ENCODE measurements around the gene AP3M1.
"Not testable (repeated sequence)": the region's sequence is repeated elsewhere in the genome, so short reads cannot be mapped to it uniquely, and the experiment has no call there.

Gene AP3M1

GRCh38 chr10:74160013-74160412, 9.4 kb upstream of the AP3M1 start:
- no peak for DNase-seq

GRCh38 chr10:74156919-74157289, 6.3 kb upstream of the AP3M1 start:
- DNase-seq, result no peak

GRCh38 chr10:74153676-74154075, 3.0 kb upstream of the AP3M1 start:
- DNase-seq, result no peak

GRCh38 chr10:74153123-74153522, 2.5 kb upstream of the AP3M1 start:
- DNase-seq, result no peak

- DNase-seq, result no peak
Observed at GRCh38 chr10:74151879-74152722, 1.5 kb upstream of the AP3M1 start.

- peak; percentile 100 for DNase-seq
Observed at GRCh38 chr10:74150990-74151878, 606 bp upstream of the AP3M1 start, which contains the start of gene ADK. ADK (plus strand) TSS chr10:74151221; CDS start chr10:74151279, 58 bp downstream.

GRCh38 chr10:74146980-74147379, 3.6 kb downstream of the AP3M1 start:
- DNase-seq, result not testable (repeated sequence)

- no peak for DNase-seq
Observed at GRCh38 chr10:74145133-74145532, 5.5 kb downstream of the AP3M1 start.

- DNase-seq, result no peak
Observed at GRCh38 chr10:74140553-74140952, 10.1 kb downstream of the AP3M1 start.

- DNase-seq, result no peak
Observed at GRCh38 chr10:74139981-74140380, 10.6 kb downstream of the AP3M1 start.

GRCh38 chr10:74138596-74138995, 12.0 kb downstream of the AP3M1 start:
- DNase-seq, result not testable (repeated sequence)

- no peak for DNase-seq
Observed at GRCh38 chr10:74137992-74138391, 12.6 kb downstream of the AP3M1 start.

- no peak for DNase-seq
Observed at GRCh38 chr10:74135452-74135851, 15.2 kb downstream of the AP3M1 start.

GRCh38 chr10:74133923-74134820, 16.5 kb downstream of the AP3M1 start:
- no peak for DNase-seq

- DNase-seq, result no peak
Observed at GRCh38 chr10:74123081-74123480, 27.5 kb downstream of the AP3M1 start.

GRCh38 chr10:74122060-74122459, 28.6 kb downstream of the AP3M1 start:
- DNase-seq, result no peak

- DNase-seq, result no peak
Observed at GRCh38 chr10:74121368-74121767, 29.3 kb downstream of the AP3M1 start.

- DNase-seq, result no peak
Observed at GRCh38 chr10:74120911-74121310, 29.7 kb downstream of the AP3M1 start.

- DNase-seq, result no peak
Observed at GRCh38 chr10:74118804-74119203, 31.8 kb downstream of the AP3M1 start.

- no peak for DNase-seq
Observed at GRCh38 chr10:74117738-74118137, 32.9 kb downstream of the AP3M1 start.

- DNase-seq, result no peak
Observed at GRCh38 chr10:74114041-74114448, 36.6 kb downstream of the AP3M1 start.

GRCh38 chr10:74113546-74113945, 37.1 kb downstream of the AP3M1 start:
- DNase-seq, result no peak

- DNase-seq, result no peak
Observed at GRCh38 chr10:74111799-74112198, 38.8 kb downstream of the AP3M1 start.

All from activated CD8-positive, alpha-beta memory T cell treated with anti-CD3 and anti-CD28 coated beads, Interleukin-2, amount 50 U/mL, for 4 hours (primary cell).